GM21381 (cell line): ENCODE data around the gene SPEG.

ENCODE experiments used
- ATAC-seq: cut with Tn5 transposase; IDR thresholded peaks from one replicate; pipeline ENCODE4 v1.9.1; 2021; ENCODE audit warnings: mild to moderate bottlenecking, moderate library complexity; ENCODE audit not compliant: unreplicated experiment

SPEG gene

DNA sequence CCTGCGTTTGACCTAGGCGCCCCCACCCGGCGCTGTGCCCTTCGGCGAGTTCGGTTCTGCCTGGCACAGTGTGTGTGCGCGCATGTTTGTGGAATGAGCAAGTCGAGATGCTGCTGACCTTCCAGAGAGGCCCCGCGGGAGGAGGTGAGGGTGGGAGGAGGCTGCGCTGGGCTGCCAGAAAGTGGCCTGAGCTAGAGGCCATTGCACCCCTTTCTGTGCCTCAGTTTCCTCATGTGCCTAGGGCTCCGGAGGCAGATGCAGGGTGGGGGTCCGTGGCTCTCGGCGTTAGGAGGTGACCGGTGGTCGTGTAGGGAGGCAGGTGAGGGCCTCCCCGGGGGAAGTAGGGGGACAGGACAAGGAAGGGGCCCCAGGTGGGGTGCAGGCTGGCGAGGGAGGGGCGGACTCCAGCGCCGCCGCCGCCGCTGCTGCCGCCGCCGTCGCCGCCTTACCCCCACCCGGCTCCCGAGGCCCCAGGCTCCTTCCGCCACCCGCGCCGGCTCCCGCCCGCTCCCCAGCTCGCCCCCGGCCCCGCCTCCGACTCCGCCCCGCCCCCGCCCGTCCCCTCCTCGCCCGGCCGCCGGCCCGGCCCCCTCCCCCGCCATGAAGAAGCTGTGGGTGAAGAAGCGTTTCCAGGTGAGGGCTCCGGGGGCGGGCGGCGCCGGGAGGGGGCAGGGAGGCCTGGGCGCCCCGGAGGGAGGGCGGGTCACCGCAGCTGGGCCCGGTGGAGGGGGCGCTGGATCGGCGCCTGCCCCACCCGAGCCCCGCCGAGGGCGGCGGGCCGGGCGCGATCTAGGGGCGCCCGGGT lies 7.0 kb downstream of the SPEG start:
- no peak for ATAC-seq

DNA sequence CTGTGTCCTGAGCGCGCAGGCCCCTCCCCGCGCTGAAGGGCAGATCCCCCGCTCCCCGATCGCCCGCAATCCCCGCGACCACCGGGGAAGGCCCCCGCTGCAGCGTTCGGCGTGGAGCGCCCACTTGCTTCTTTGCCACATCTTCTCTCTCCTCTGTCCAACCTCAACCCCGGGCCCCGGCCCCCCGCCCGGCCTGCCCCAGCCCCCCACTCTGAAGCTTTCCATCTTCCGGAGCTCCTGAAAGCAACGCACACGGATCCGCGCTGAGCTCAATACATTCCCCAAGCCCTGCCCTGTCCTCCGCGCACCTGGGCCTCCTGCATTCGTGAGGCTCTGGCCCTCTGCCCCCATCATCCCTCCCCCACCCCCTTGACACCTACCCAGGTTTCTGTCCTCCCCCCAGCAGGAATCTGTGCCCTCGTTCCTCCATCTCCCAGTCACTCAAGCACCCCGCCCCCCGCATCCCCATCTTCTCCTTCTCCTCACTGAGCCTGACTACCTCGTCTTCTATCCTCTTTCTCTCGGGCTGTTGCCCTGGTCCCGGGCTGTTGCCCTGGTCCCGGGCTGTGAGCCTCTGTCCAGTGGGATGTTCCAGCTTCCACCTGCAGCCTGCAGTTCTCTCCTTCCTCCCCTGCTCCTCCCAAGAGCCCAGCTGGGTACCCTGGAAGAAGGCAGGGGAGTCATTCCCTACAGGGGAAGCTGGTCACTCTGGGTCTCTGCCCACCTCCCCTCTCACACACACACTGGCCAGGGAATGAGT lies 7.8 kb downstream of the SPEG start:
- ATAC-seq: no peak

DNA sequence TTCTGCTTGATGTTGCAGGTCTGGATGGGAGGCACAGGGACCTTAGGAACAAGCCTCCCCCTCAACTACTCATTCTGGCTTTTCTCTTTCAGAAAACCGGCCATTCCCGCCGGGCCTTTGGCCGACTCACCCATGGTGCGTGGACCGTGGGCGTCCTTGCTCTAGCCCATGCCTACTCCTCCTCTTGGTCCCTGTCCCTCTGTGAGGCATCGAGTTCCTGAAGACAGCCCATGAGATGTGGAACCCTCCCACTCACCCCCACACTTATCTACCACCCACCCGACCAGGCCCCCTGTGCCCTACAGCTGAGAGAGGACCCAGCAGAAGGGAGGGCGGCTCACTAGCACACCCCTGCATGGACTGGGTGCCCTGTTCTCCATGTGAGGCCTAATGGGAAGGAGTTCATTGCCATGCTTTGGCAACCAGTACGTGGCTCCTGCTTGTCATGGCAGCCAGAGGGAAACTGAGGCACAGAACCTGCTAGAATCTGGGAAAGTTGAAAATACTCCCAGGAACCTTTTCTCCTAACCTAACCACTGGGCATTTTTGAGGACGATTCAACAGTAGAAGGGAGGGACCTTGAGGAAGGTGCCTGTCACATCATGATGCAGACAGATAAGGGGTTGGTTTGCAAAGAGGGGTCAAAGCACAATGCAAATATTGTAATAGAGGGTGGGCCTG lies 8.5 kb downstream of the SPEG start:
- ATAC-seq: no peak

DNA sequence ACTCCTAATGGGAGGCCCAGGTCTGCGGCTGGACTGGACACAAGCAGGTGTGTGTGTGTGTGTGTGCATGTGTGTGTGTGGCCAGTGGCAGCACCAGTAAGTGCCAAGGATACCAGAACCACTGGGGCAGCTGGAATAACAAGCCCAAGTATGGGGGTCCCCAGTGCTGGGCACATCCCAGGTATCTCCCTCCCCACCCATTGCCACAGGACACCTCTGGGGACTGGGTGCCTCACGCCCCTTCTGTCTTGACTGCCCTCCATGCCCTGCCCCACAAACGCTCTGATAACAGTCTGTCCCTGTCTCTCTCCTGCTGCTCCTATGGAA lies 9.0 kb downstream of the SPEG start:
- no peak for ATAC-seq

DNA sequence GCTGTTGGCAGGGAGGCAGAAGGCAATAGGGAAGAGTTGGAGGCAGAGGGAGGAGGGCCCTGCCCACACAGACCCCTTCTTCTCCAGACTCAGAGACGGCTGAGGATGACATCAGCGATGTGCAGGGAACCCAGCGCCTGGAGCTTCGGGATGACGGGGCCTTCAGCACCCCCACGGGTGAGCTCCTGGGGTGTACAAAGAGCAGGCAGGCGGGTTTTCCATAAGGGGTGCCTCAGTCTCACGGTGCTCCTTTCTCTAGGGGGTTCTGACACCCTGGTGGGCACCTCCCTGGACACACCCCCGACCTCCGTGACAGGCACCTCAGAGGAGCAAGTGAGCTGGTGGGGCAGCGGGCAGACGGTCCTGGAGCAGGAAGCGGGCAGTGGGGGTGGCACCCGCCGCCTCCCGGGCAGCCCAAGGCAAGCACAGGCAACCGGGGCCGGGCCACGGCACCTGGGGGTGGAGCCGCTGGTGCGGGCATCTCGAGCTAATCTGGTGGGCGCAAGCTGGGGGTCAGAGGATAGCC lies 10.0 kb downstream of the SPEG start:
- ATAC-seq: no peak

DNA sequence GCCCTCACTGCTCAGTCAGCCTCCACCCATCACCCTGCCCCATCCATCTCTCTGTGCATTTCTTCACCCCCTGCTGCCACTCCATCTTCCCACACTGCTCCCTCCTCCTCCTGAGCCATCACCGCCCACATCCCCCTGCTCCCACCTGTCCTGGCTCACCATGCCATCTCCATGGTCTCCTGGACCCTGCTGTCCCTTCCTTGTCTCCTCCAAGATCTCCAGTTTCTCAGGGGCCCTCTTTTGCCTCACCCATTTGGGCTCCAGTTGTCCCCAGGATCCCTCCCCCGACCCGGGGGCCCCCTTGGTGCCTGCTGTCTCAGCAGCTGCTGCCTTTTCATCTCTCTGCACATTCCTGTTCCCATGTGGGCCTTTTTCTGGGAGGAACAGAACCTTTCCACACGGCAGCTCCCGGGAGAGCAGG lies 10.6 kb downstream of the SPEG start:
- ATAC-seq: no peak

DNA sequence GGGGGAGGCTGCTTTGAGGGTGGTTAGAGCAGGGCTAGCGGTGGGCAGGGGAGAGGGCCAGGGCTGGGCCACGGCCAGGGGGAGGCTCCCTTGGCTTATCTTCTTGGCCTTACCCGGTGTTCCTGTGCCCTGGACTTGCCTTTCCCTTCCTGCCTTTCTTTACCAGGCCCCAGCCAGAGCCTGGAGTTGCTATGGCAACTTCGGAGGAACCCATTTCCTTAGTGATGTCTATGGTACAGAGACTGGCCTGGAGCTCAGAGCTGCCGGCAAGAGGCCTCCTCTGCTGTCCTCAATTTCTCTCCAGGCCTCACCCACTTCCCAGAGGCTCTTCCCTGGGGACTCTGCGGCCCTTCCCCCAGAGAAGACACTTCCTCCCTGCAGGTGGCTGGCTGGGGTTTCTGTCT lies 11.5 kb downstream of the SPEG start:
- ATAC-seq: no peak

DNA sequence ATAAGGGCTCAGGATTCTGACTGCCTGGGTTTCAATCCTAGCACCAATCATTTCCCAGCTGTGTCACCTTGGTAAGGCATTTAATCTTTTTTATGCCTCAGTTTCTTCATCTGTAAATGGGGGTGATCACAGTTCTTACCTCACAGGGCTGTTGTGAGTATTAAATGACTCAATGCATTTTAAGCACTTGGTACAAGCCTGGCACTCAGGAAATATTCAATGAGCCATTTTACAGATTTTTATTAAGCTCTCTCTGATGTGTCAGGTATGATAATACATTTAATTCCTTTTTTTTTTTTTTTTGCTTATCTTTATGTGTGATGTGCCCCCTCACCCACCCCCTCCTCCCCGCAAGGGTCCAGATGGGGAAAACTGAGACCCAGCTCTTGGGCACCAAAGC lies 12.0 kb downstream of the SPEG start:
- no peak for ATAC-seq

DNA sequence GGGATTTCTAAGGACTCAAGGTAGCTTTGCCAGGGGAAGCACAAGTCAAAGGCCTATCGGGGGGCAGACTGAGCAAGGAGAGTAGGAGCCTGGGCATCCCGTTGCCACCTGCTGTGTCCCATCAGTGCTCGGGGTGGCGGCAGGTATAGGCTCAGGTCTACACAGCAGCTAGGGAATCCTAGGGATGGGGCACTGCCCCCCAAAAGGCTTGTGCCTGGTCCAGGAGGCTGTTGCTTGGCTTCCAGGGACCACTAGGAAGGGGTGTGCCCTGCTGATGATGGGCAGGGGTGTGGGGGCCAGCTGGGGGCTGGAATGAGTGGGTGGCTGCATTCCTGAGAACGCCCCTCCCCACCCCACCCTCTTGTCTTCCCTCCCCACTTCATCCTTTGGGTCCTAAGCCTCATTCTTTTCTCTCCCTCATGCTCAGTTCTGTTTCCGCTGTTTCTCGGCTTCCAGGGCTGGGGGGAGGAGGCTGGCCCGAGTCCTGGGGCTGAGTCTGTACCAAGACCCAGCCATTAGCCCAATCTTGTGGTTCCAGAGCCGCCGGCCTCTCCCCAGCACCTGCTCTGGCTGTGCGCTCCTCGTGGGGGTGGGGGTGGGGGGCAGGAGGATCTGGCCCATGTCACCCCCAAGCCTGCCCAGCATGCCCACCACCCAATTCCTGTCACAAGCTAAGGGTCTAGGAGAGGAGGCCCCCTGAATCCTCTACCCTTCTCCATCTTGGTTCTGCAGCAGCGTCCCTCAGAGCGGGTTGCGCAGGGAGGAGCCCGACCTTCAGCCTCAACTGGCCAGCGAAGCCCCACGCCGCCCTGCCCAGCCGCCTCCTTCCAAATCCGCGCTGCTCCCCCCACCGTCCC lies 12.8 kb downstream of the SPEG start:
- ATAC-seq: no peak

DNA sequence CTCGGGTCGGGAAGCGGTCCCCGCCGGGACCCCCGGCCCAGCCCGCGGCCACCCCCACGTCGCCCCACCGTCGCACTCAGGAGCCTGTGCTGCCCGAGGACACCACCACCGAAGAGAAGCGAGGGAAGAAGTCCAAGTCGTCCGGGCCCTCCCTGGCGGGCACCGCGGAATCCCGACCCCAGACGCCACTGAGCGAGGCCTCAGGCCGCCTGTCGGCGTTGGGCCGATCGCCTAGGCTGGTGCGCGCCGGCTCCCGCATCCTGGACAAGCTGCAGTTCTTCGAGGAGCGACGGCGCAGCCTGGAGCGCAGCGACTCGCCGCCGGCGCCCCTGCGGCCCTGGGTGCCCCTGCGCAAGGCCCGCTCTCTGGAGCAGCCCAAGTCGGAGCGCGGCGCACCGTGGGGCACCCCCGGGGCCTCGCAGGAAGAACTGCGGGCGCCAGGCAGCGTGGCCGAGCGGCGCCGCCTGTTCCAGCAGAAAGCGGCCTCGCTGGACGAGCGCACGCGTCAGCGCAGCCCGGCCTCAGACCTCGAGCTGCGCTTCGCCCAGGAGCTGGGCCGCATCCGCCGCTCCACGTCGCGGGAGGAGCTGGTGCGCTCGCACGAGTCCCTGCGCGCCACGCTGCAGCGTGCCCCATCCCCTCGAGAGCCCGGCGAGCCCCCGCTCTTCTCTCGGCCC lies 13.6 kb downstream of the SPEG start:
- ATAC-seq: no peak

DNA sequence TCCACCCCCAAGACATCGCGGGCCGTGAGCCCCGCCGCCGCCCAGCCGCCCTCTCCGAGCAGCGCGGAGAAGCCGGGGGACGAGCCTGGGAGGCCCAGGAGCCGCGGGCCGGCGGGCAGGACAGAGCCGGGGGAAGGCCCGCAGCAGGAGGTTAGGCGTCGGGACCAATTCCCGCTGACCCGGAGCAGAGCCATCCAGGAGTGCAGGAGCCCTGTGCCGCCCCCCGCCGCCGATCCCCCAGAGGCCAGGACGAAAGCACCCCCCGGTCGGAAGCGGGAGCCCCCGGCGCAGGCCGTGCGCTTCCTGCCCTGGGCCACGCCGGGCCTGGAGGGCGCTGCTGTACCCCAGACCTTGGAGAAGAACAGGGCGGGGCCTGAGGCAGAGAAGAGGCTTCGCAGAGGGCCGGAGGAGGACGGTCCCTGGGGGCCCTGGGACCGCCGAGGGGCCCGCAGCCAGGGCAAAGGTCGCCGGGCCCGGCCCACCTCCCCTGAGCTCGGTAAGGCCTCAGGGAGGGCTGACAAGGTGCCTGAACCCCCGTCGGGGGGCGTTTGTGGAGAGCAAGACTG lies 14.2 kb downstream of the SPEG start:
- ATAC-seq: no peak

DNA sequence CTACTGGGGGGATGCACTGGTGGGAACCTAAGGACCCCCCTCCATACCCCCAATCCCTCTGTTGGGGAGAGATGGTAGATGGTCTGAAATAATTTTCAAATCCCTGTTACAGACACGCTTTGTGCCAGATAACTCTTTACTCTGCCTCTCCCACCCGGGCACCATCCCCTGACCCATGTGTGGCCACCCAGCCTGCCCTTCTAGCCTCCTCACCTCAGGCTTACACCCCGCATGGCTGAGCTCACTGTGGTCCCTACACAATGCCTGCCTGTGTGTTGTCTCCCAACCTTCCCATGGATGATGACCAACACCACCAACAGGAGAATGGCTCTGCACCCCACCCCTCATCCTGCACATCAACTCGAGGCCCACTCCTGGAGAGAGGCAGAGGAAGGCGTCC lies 15.0 kb downstream of the SPEG start:
- ATAC-seq: no peak

DNA sequence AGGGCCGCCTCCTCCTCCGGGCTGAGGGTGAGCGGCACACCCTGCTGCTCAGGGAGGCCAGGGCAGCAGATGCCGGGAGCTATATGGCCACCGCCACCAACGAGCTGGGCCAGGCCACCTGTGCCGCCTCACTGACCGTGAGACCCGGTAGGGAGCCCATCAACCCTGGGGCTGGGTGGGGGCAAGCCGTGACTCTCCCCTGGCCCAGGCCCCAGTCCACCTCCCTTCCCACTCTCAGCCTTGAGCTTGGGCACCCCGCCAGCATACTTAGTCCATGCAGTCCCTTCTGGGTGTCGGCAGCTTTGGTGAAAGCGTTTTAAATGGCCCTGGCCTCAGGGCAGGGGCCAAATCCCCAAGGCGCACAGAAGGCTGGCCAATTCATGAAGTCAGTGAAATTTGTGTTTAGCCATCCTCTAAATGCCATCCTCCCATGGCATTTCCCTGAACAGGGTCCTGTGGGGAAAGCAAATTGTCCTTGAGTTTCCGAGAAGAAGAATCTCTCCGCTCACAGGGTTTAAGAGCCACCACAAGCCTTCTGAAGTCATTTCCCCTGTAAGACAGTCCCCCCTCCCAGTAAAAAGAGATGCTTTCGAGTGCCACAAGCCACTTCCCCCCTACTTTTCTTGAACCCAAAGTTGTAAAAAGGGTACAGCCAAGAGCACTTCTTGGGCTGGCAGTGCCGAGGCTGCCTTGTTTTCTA lies 17.2 kb downstream of the SPEG start:
- ATAC-seq: no peak

DNA sequence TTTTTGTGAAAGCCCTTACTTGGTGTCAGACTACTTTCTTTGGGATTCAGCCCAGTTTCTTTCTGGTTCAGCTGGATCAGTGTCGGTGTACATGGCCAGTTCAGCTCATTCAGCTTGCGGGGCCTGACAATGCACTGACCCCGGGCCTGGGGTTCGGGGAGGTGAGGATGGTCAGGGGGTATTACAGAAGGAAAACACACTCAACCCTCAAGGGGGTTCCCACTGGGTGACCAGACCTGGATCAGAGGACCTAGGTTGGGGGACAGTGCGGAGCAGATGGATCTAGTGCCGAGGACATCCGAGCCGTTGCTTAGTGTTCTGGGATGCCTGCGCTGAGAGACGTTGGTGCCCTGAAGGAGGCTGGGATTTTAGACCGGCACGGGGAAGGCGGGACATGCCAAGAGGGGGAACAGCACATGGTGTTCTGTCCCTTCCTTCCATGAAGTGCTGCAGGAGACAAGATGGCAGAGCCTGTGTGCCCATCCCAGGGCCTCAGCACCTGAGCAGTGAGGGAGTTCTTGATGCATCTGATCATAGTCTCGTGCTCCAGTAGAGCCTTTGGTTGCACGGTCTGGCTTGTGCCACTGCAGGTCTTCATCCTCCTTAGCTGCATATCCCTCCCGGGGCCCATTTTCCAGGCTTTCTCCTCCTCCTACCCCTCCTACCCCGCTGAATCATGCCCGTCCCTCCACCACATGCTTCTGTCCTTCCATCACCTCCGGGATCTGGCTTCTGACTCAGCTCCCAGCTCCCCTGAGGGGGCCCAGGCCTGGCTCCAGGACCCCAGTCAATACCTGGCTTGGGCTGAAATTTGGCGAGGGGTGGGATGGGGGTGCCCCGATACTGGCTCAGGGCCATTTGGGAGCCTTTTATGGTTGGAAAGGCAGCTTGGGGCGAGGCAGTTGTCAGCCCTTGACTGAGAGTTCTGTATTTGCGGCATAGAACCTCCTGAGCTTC lies 18.0 kb downstream of the SPEG start:
- no peak for ATAC-seq

DNA sequence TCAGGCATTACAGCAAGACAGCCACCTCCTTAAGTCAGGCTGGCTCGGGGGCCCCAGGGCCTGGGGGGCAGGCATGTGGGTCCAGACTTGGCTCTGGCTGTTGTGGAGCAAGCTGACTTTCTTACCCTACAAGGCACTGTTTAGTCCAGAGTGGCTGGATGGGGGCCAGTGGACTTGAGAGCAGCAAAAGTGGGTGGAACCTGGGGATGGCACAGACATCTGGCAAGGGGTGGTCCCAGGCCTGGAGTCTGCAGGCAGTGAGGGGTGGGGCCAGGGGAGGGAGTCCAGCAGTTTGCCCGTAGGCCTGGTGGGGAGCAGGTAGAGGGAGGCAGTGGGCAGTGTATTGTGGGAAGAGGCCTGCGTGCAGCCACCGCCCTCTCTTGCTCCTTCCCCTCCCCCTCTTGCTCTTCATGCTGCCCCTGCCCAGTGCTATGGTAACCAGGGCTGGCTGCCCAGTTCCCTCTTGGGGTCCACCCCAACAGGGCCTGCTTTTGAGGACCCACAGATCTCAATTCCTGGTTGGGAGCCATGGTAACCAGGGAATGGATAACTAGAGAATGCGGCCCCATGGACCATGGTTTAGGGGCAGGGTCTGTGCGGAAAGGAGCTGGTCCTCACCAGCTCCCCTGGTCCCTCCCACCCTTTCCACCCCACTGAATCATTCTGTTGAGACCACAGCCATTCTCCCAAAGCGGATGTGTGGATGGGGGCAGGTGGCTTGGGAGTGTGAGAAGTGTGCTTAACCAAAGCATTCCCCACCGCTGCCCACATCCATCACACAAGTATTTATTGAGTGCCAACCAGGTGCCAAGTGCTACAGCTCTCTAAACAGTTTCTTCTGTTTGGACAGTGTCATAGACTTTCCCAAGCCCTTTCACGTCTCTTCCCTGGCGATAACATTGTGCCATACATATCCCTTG lies 19.3 kb downstream of the SPEG start:
- no peak for ATAC-seq

DNA sequence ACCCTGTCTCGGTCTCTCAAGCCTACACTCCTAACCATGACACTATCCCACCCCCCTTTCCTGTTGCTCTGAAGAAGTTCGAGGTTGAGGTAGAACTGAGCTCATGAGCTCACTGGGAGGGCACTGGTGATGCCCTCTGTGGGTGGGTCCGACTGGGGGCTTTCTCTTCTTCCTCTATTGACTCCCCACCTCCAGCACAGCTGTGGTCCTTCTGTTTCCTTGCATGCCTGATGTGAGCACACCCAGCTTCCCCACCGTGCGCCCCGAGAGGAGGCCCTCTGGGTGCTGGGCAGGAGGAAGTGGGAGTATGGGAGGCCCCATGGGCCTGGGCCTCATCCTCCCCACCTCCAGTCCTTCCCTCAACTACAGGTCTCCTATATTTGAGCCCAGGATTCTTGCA lies 20.9 kb downstream of the SPEG start:
- no peak for ATAC-seq

DNA sequence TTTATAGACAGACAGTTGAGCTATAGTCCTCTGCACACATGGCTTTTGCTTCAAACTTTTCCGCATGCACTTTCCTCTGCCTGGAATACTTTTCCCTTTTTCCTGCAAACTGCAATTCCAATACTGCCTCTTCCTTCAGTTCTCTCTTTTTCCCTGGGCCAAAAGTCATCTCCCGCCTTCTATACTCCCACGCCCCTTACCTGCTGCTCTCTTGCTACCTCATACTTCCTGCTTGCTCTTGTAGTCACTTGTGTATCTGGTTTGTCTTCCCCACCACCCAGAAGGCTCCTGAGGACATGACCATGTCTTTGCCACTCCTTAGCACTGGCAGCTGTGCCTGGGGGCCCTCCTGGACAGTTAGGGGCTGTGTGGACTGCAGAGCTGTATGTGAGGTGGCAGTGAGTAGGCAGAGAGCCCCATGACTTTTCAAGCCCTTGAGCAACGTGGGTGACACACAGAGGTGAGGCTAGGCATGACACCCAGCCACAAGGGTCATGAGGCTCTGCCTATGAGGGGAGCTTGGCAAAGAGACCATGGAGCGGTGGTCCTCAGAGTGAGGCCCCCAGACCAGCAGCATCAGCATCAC lies 23.2 kb downstream of the SPEG start:
- no peak for ATAC-seq
